Neuronal stem cell (in vitro differentiated cells): ENCODE data around the gene PSMG3.
A peak's percentile ranks its signal among the peaks of the same experiment; 100 is the strongest.

ENCODE experiments used
- DNase-seq: peaks from one replicate; pipeline ENCODE4 v3.0.0-alpha.2; 2013; ENCODE audit warnings: low spot score
- H2AFZ ChIP-seq: one replicate; pipeline ENCODE4 v1.6.1; 2013; ENCODE audit warnings: mild to moderate bottlenecking, low read length, inconsistent platforms
- H2AK5ac ChIP-seq: 2 replicates; pipeline ENCODE4 v1.6.1; 2013; ENCODE audit warnings: low read depth, mild to moderate bottlenecking, inconsistent platforms, low read length, moderate library complexity, mixed read lengths
- H2BK120ac ChIP-seq: 2 replicates; pipeline ENCODE4 v1.6.1; 2013; ENCODE audit warnings: low read depth, mild to moderate bottlenecking, inconsistent platforms, low read length, moderate library complexity, mixed read lengths
- H2BK12ac ChIP-seq: one replicate; pipeline ENCODE4 v1.6.1; 2013; ENCODE audit warnings: low read length, inconsistent platforms
- H2BK15ac ChIP-seq: 2 replicates; pipeline ENCODE4 v1.6.1; 2013; ENCODE audit warnings: mild to moderate bottlenecking, low read length, inconsistent platforms, mixed read lengths
- H2BK5ac ChIP-seq: one replicate; pipeline ENCODE4 v1.6.1; 2013; ENCODE audit warnings: inconsistent platforms, mild to moderate bottlenecking, low read length, moderate library complexity
- H3K14ac ChIP-seq: one replicate; pipeline ENCODE4 v1.6.1; 2013; ENCODE audit warnings: low read length, inconsistent platforms
- H3K18ac ChIP-seq: 2 replicates; pipeline ENCODE4 v1.6.1; 2013; ENCODE audit warnings: low read length, inconsistent platforms
- H3K23ac ChIP-seq: 2 replicates; pipeline ENCODE4 v1.6.1; 2013; ENCODE audit warnings: low read depth, mild to moderate bottlenecking, mixed read lengths, low read length, inconsistent platforms; ENCODE audit not compliant: poor library complexity
- H3K27ac ChIP-seq: replicated peaks from 3 replicates; pipeline ENCODE4 v1.5.1; 2013; ENCODE audit warnings: low read length, inconsistent platforms
- H3K27me3 ChIP-seq, 3 experiments: 2 replicates each; pipeline ENCODE4 v1.6.1; 2013; ENCODE audit warnings: low read length in 3 of 3, mild to moderate bottlenecking in 2 of 3, inconsistent platforms in 1 of 3, low read depth in 1 of 3, mixed read lengths in 1 of 3, moderate library complexity in 1 of 3; ENCODE audit not compliant: control insufficient read depth in 3 of 3, insufficient read depth in 3 of 3
- H3K36me3 ChIP-seq, 2 donors: replicated peaks in 1 of 2; 2 replicates each; pipeline ENCODE4 v1.6.1; 2013; ENCODE audit warnings: low read length in 2 of 2; ENCODE audit not compliant: control insufficient read depth in 2 of 2, insufficient read depth in 2 of 2
- H3K4ac ChIP-seq: 2 replicates; pipeline ENCODE4 v1.6.1; 2013; ENCODE audit warnings: inconsistent platforms, mild to moderate bottlenecking, low read length, moderate library complexity
- H3K4me1 ChIP-seq, 2 donors: 1 replicate in 1 of 2; 2 replicates in 1 of 2; pipeline ENCODE4 v1.6.1; 2013; ENCODE audit warnings: low read length in 2 of 2, low read depth in 1 of 2; ENCODE audit not compliant: control insufficient read depth in 2 of 2, insufficient read depth in 1 of 2
- H3K4me2 ChIP-seq: one replicate; pipeline ENCODE4 v1.6.1; 2013; ENCODE audit warnings: mild to moderate bottlenecking, low read length, inconsistent platforms; ENCODE audit not compliant: insufficient read depth, poor library complexity, severe bottlenecking
- H3K4me3 ChIP-seq, 2 donors: 2 replicates each; pipeline ENCODE4 v1.5.1; 2013; ENCODE audit warnings: low read length in 2 of 2, mild to moderate bottlenecking in 2 of 2, inconsistent platforms in 1 of 2, moderate library complexity in 1 of 2
- H3K79me1 ChIP-seq: one replicate; pipeline ENCODE4 v1.6.1; 2013; ENCODE audit warnings: low read depth, mild to moderate bottlenecking, inconsistent platforms, low read length, moderate library complexity
- H3K9ac ChIP-seq: one replicate; pipeline ENCODE4 v1.6.1; 2013; ENCODE audit warnings: mild to moderate bottlenecking, low read depth, low read length, inconsistent platforms; ENCODE audit not compliant: poor library complexity
- H3K9me3 ChIP-seq, 2 donors: replicated peaks in 1 of 2; 2 replicates each; pipeline versions ENCODE3 to v1.6.1; 2013; ENCODE audit warnings: low read length in 2 of 2, mild to moderate bottlenecking in 2 of 2, inconsistent platforms in 1 of 2, low read depth in 1 of 2, mixed read lengths in 1 of 2, moderate library complexity in 1 of 2; ENCODE audit not compliant: control insufficient read depth in 2 of 2, insufficient read depth in 1 of 2
- H4K8ac ChIP-seq: one replicate; pipeline ENCODE4 v1.6.1; 2013; ENCODE audit warnings: low read depth, mild to moderate bottlenecking, inconsistent platforms, low read length, moderate library complexity
- H4K91ac ChIP-seq: one replicate; pipeline ENCODE4 v1.6.1; 2013; ENCODE audit warnings: low read length, low read depth, mild to moderate bottlenecking, inconsistent platforms; ENCODE audit not compliant: poor library complexity
- WGBS, 2 donors: extraction: QIAGEN DNeasy Blood & Tissue Kit; methylation state at CpG; one replicate each; pipeline ENCODE4 v1.1.7; 2013; ENCODE audit warnings: missing lambda C conversion rate in 2 of 2, mixed read lengths in 1 of 2; ENCODE audit not compliant: insufficient read length in 2 of 2, insufficient replicate concordance in 1 of 2; ENCODE audit errors: extremely low coverage in 2 of 2; 5-methylcytosine and 5-hydroxymethylcytosine counted together

PSMG3 gene

DNA sequence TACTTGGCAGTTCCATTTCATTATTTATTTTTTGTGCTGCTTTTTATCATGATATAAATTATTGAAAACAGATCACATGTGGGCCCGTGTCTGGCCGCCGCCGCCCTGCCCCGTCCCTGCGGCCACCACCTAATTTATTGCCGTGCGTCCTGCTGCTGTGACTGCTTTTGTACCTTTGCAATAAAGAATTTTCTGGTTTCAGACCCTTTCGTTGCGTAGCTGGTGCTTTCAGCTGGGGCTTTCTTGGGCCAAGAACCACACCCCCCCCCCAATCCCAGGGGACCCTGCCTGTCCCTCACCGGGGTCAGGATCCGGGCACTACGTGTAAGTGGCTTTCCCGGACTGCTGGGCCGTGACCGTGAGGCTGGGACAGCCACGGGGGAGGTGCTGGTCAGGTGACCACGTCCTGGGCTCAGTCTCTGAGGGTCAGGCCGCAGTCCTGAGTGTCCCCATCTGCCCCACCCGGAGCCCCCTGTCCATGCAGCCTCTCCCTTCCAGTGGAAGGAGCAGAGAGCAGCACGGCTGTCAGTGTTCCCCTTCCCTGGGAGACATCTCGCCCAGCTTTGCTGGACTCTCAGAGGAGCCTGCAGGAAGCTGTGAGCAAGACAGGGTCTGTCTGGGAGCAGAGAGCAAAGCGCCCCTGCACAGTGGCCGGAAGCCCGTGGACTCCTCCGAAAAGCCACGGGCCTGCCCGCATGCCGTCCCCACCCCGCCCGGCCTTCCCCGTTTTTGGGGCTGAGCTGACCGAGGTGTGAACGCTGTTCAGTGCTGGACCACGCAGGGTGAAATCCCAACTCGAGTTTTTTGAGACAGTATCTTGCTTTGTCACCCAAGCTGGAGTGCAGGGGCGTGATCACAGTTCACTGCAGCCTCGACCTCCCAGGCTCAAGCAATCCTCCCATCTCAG is 26.7 kb downstream of the PSMG3 start:
- Histone ChIP-seq H4K91ac (no peak overlapping the region), H3K9me3 (no peaks in the 10 kb centered on the region), H3K27me3 (peaks cover 0 to under 1% (median 0%) of the 10 kb centered on the region in 3 experiments), H2BK5ac (no peak overlapping the region), H3K79me1 (peaks cover 10% of the 10 kb centered on the region), H3K4ac (no peak overlapping the region), H3K14ac (no peak overlapping the region), H4K8ac (no peak overlapping the region), H2AK5ac (peak overlapping the region; percentile 56), H2BK12ac (no peak overlapping the region), H2BK120ac (no peak overlapping the region), H3K27ac (no peak overlapping the region), H3K4me2 (no peak overlapping the region), H3K23ac (no peak overlapping the region), H3K9ac (no peak overlapping the region), H2BK15ac (no peak overlapping the region), H3K4me1 (peaks cover 5 to 15% of the 10 kb centered on the region in 2 donors), H2AFZ (no peak overlapping the region), H3K4me3 (no peak overlapping the region), H3K36me3 (peaks cover 0 to 6% of the 10 kb centered on the region in 2 donors), H3K18ac (peak overlapping the region; percentile 38)
- no peak for DNase-seq
- WGBS, 2 donors: no CpG with 5 or more reads among the region's 38 CpGs

- Histone ChIP-seq H3K23ac (no peak overlapping the region), H3K27me3 (no peaks in the 10 kb centered on the region), H3K36me3 (peaks cover 0 to 6% of the 10 kb centered on the region in 2 donors), H2BK12ac (no peak overlapping the region), H3K4me3 (no peak overlapping the region), H2AFZ (no peak overlapping the region), H3K4ac (no peak overlapping the region), H2BK15ac (no peak overlapping the region), H4K91ac (no peak overlapping the region), H3K79me1 (peaks cover 10% of the 10 kb centered on the region), H3K9ac (no peak overlapping the region), H2BK5ac (peak overlapping the region; percentile 53), H3K9me3 (no peaks in the 10 kb centered on the region), H3K4me2 (no peak overlapping the region), H3K4me1 (peaks cover 11 to 22% of the 10 kb centered on the region in 2 donors), H4K8ac (no peak overlapping the region), H2BK120ac (no peak overlapping the region), H3K27ac (no peak overlapping the region), H2AK5ac (no peak overlapping the region), H3K14ac (no peak overlapping the region), H3K18ac (no peak overlapping the region)
- DNase-seq: no peak
- no CpG with 5 or more reads among the region's 21 CpGs for WGBS, 2 donors
These were observed 27.5 kb downstream of the PSMG3 start for GRCh38 chr7:1542329-1542728.

DNA sequence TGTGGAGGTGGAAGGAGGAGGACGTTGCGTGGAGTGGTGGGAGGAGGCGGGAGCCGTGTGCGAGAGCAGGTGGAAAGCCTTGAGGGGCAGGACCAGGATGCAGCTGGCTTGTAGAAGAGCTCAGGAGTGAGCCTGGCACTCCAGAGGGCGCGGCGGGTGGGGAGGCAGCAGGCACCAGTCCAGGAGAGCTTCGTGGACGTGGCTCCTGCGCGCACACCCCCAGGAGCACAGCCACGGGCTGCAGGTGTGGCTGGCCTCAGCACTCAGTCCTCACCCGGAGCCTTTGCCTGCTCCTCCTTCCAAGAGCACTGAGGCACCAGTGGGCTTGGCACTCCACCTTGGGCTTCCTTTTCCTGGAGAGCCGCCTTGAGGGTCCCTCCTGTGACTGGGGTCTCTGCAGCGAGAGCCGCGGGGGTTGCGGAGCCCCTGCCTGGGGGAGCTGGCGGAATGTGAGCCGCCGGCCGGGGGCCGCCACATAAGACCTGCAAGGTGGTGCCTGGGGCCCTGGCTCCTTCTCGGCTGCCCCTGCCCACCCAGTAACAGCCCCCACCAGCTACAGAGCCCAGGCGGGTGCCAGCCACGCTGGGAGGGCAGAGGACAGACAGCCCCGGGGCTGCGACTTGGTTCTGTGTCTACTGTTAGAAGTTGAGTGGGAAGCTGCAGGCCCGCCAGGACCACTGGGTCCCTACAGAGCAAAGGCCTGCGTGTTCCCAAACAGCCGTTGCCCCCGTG is 28.2 kb downstream of the PSMG3 start:
- Histone ChIP-seq H3K23ac (peak overlapping the region; percentile 89), H3K4me2 (no peak overlapping the region), H2BK15ac (peak overlapping the region; percentile 75), H2BK5ac (no peak overlapping the region), H3K27me3 (no peaks in the 10 kb centered on the region), H3K79me1 (peaks cover 12% of the 10 kb centered on the region), H2AFZ (no peak overlapping the region), H3K4me1 (peaks cover 16 to 29% of the 10 kb centered on the region in 2 donors), H3K9me3 (no peaks in the 10 kb centered on the region), H2BK12ac (peak overlapping the region; percentile 58), H4K8ac (no peak overlapping the region), H3K18ac (no peak overlapping the region), H3K4me3 (no peak overlapping the region), H3K4ac (no peak overlapping the region), H3K9ac (peak overlapping the region; percentile 4), H2BK120ac (no peak overlapping the region), H3K27ac (no peak overlapping the region), H2AK5ac (peak overlapping the region; percentile 56), H3K14ac (peak overlapping the region; percentile 38), H4K91ac (no peak overlapping the region), H3K36me3 (peaks cover 0 to 6% of the 10 kb centered on the region in 2 donors)
- WGBS, 2 donors: 100% methylated on average over 3 of the region's 33 CpGs; no CpG with 5 or more reads in 1 of the 2 donors
- no peak for DNase-seq

DNA sequence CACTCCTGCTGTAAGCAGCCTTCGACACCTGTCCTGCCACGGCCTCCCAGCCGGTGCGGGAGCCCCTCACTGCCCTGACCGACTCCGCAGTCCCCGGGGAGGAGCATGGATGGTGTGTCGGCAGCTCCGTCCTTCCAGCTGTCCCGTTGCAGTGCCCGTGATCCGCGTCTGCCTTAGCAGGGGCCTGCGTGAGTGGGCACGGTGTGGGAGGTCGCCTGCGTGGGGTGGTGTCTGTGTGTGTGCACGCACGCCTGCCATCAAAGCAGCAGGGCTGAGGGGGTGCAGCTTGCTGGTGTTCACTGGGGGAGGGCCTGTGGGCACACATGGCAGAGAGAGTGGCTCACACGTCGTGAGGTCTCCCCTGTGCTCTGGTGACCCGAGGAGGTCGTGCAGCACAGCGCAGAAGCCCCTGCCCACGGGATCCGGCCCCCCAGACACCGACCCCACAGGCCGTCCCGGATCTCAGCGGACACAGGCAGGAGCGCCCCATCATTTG is 29.0 kb downstream of the PSMG3 start:
- H3K18ac ChIP-seq: no peak overlapping the region
- no peak overlapping the region for H3K9ac ChIP-seq
- no peak overlapping the region for H3K4ac ChIP-seq
- H3K27me3 ChIP-seq: no peaks in the 10 kb centered on the region
- H3K4me1 ChIP-seq: peaks cover 22 to 35% of the 10 kb centered on the region in 2 donors
- H3K36me3 ChIP-seq: peaks cover 0 to 6% of the 10 kb centered on the region in 2 donors
- no peak overlapping the region for H2AFZ ChIP-seq
- no peak overlapping the region for H3K4me2 ChIP-seq
- no peak overlapping the region for H3K14ac ChIP-seq
- no peak overlapping the region for H3K27ac ChIP-seq
- no peak for DNase-seq
- no peak overlapping the region for H2BK120ac ChIP-seq
- H3K79me1 ChIP-seq: peaks cover 12% of the 10 kb centered on the region
- no CpG with 5 or more reads among the region's 31 CpGs for WGBS, 2 donors
- no peaks in the 10 kb centered on the region for H3K9me3 ChIP-seq
- no peak overlapping the region for H2BK5ac ChIP-seq
- peak overlapping the region; percentile 75 for H2BK15ac ChIP-seq
- H3K23ac ChIP-seq: peak overlapping the region; percentile 89
- H2BK12ac ChIP-seq: peak overlapping the region; percentile 22
- no peak overlapping the region for H3K4me3 ChIP-seq
- no peak overlapping the region for H4K91ac ChIP-seq
- H2AK5ac ChIP-seq: peak overlapping the region; percentile 75
- no peak overlapping the region for H4K8ac ChIP-seq
